M059J (cell line): ENCODE data around the gene JAG2. TPM values are rescaled to one million over a fixed set of nuclear protein-coding genes. Genes with fewer than 3 reads are reported as not detected.

Experiments used
- DNase-seq: peaks from one replicate; pipeline ENCODE4 v3.0.0-alpha.2; 2012; ENCODE audit warnings: low read depth
- total RNA-seq: library from RNA; depleted of rRNA; stranded (reverse); fragments of >200 nt; shearing (Covaris generic); gene quantifications from 2 replicates; pipeline ENCODE4 v1.2.3, GENCODE V29; 2014; rRNA removed

The JAG2 gene
- total RNA-seq, 1 experiment from 2014 or later: 0.44 TPM

GRCh38 chr14:105092171-105093037, 76.2 kb downstream of the JAG2 start:
- DNase-seq: peak; percentile 68

GRCh38 chr14:105091517-105092170, 76.9 kb downstream of the JAG2 start:
- DNase-seq: peak; percentile 90

GRCh38 chr14:105091054-105091516, 77.5 kb downstream of the JAG2 start:
- no peak for DNase-seq

Other genes with a start within 250 kb of the JAG2 start
- not detected in 2 replicates for gene PLD4, start 243.9 kb downstream of the JAG2 start, total RNA-seq
- 3.2 and 4.7 TPM in 2 replicates for gene AHNAK2, start 190.4 kb downstream of the JAG2 start, total RNA-seq
- 3.3 and 5.6 TPM in 2 replicates for gene CLBA1, start 183.0 kb downstream of the JAG2 start, total RNA-seq
- gene CDCA4, start 147.7 kb downstream of the JAG2 start, total RNA-seq: 32.5 and 40.5 TPM in 2 replicates
- 0.44 TPM in 1 of 2 replicates, not detected in the other for gene GPR132, start 103.3 kb downstream of the JAG2 start, total RNA-seq
- gene NUDT14, start 12.5 kb upstream of the JAG2 start, total RNA-seq: 6.3 and 15.8 TPM in 2 replicates
- gene BTBD6, start 79.8 kb upstream of the JAG2 start, total RNA-seq: 28.4 and 39.2 TPM in 2 replicates
- 10.4 and 13.0 TPM in 2 replicates for gene BRF1, start 132.2 kb upstream of the JAG2 start, total RNA-seq
- gene PACS2, start 146.0 kb upstream of the JAG2 start, total RNA-seq: 11.0 and 24.7 TPM in 2 replicates
- gene TEX22, start 229.8 kb upstream of the JAG2 start, total RNA-seq: 0.07 TPM in 1 of 2 replicates, not detected in the other